HEK293 (cell line): Measurements from ENCODE around the gene MAL.

Source experiments
- CTCF ChIP-seq: fragments of 450-650 bp; formaldehyde crosslinking; IDR thresholded peaks from 2 replicates; pipeline ENCODE4 v1.5.1; 2016; ENCODE audit warnings: missing biosample characterization, missing genetic modification characterization
- OSR2 ChIP-seq: fragments of 450-650 bp; formaldehyde crosslinking; IDR thresholded peaks from 2 replicates; pipeline ENCODE4 v1.5.1; 2016; ENCODE audit warnings: missing biosample characterization, missing genetic modification characterization
- ZFP3 ChIP-seq: fragments of 450-650 bp; formaldehyde crosslinking; IDR thresholded peaks from 2 replicates; pipeline ENCODE4 v1.5.1; 2016; ENCODE audit warnings: low read depth, missing biosample characterization, missing genetic modification characterization
- ZNF549 ChIP-seq: fragments of 450-650 bp; IDR thresholded peaks from 2 replicates; pipeline ENCODE4 v1.5.1; 2018; ENCODE audit warnings: missing biosample characterization, missing genetic modification characterization, mild to moderate bottlenecking, inconsistent platforms, moderate library complexity
- ZNF768 ChIP-seq: fragments of 450-650 bp; formaldehyde crosslinking; IDR thresholded peaks from 2 replicates; pipeline ENCODE4 v1.5.1; 2018; ENCODE audit warnings: missing biosample characterization, mild to moderate bottlenecking, missing genetic modification characterization

- TF ChIP-seq ZNF549 (tag by site-specific recombination) = no peak
- no peak for TF ChIP-seq CTCF
- TF ChIP-seq ZFP3 = no peak
- no peak for TF ChIP-seq OSR2 (tag by site-specific recombination)
- TF ChIP-seq ZNF768 (tag by site-specific recombination) = no peak
These were observed 5.9 kb upstream of the MAL start for GRCh38 chr2:95019572-95019971.
